Activated T-helper 2 cell treated with anti-CD3 and anti-CD28 coated beads, Interferon-gamma antibody, Interleukin-2, Interleukin-4, amounts not matched to agents 10 μg/mL and 5 μg/mL and 100 μg/mL, durations not matched to agents 14 hours and 24 hours and 36 hours (primary cell): ENCODE measurements around the gene KCNMB1. TPM values are rescaled to one million over a fixed set of nuclear protein-coding genes. Genes with fewer than 3 reads are reported as not detected.
A peak's percentile ranks its signal among the peaks of the same experiment; 100 is the strongest.

ENCODE experiments used
- DNase-seq: peaks from one replicate; pipeline ENCODE4 v3.0.0; 2021; ENCODE audit warnings: low spot score
- H3K27ac Mint-ChIP-seq: one replicate; pipeline ENCODE4 v1.8.0; 2021; ENCODE audit warnings: mixed read lengths
- H3K27me3 Mint-ChIP-seq: one replicate; pipeline ENCODE4 v1.8.0; 2021; ENCODE audit warnings: low read depth, mixed read lengths
- H3K36me3 Mint-ChIP-seq: one replicate; pipeline ENCODE4 v1.8.0; 2021; ENCODE audit warnings: low read depth, mixed read lengths
- H3K4me1 Mint-ChIP-seq: one replicate; pipeline ENCODE4 v1.8.0; 2021; ENCODE audit warnings: low read depth, mixed read lengths
- H3K4me3 Mint-ChIP-seq: one replicate; pipeline ENCODE4 v1.8.0; 2021; ENCODE audit warnings: low read depth, mild to moderate bottlenecking, moderate library complexity, mixed read lengths
- H3K9me3 Mint-ChIP-seq: one replicate; pipeline ENCODE4 v1.8.0; 2021; ENCODE audit warnings: mixed read lengths
- intact Hi-C: fragments of 100-400 bp; cut with micrococcal nuclease; formaldehyde crosslinking; loops from one replicate; pipeline ENCODE4 v1.15.1; 2023
- total RNA-seq: library from RNA; stranded (reverse); gene quantifications from 2 replicates; pipeline ENCODE4 v1.2.3, GENCODE V29; 2022

Gene KCNMB1
- total RNA-seq, 1 donor from 2014 or later, result not detected

GRCh38 chr5:170343177-170343576 is 46.0 kb downstream of the KCNMB1 start:
- no peaks in the 10 kb centered on the region for H3K36me3 Mint-ChIP-seq
- no peak overlapping the region for H3K4me3 Mint-ChIP-seq
- no peak for DNase-seq
- peaks cover 25% of the 10 kb centered on the region for H3K27me3 Mint-ChIP-seq
- H3K27ac Mint-ChIP-seq, result no peak overlapping the region
- H3K4me1 Mint-ChIP-seq, result peaks cover 12% of the 10 kb centered on the region
- H3K9me3 Mint-ChIP-seq, result no peaks in the 10 kb centered on the region
- intact Hi-C loops, result no loop called here

GRCh38 chr5:170342153-170342725 is 46.9 kb downstream of the KCNMB1 start:
- intact Hi-C loops, result no loop called here
- no peaks in the 10 kb centered on the region for H3K36me3 Mint-ChIP-seq
- H3K4me1 Mint-ChIP-seq, result peaks cover 21% of the 10 kb centered on the region
- no peak for DNase-seq
- H3K27me3 Mint-ChIP-seq, result peaks cover 17% of the 10 kb centered on the region
- no peaks in the 10 kb centered on the region for H3K9me3 Mint-ChIP-seq
- H3K4me3 Mint-ChIP-seq, result no peak overlapping the region
- no peak overlapping the region for H3K27ac Mint-ChIP-seq

- no peak for DNase-seq
- intact Hi-C loops, result no loop called here
- no peak overlapping the region for H3K27ac Mint-ChIP-seq
- H3K4me1 Mint-ChIP-seq, result peaks cover 26% of the 10 kb centered on the region
- no peak overlapping the region for H3K4me3 Mint-ChIP-seq
- H3K27me3 Mint-ChIP-seq, result peaks cover 12% of the 10 kb centered on the region
- H3K36me3 Mint-ChIP-seq, result no peaks in the 10 kb centered on the region
- H3K9me3 Mint-ChIP-seq, result no peaks in the 10 kb centered on the region
These were observed 47.6 kb downstream of the KCNMB1 start for GRCh38 chr5:170341545-170341944.

- H3K36me3 Mint-ChIP-seq, result no peaks in the 10 kb centered on the region
- H3K4me3 Mint-ChIP-seq, result no peak overlapping the region
- H3K27me3 Mint-ChIP-seq, result peaks cover 12% of the 10 kb centered on the region
- intact Hi-C loops, result loop anchor here (1.0 to 10.0 kb wide), 4 partner anchors 71 to 685 kb away; partner anchors contain the start of gene FOXI1
- DNase-seq, result no peak
- H3K4me1 Mint-ChIP-seq, result peaks cover 40% of the 10 kb centered on the region
- H3K27ac Mint-ChIP-seq, result no peak overlapping the region
- H3K9me3 Mint-ChIP-seq, result no peaks in the 10 kb centered on the region
These were observed 49.4 kb downstream of the KCNMB1 start for GRCh38 chr5:170339780-170340167.

GRCh38 chr5:170338933-170339779 is 50.0 kb downstream of the KCNMB1 start:
- DNase-seq, result peak; percentile 49
- H3K27me3 Mint-ChIP-seq, result peaks cover 10% of the 10 kb centered on the region
- H3K36me3 Mint-ChIP-seq, result no peaks in the 10 kb centered on the region
- no peak overlapping the region for H3K4me3 Mint-ChIP-seq
- H3K4me1 Mint-ChIP-seq, result peaks cover 46% of the 10 kb centered on the region
- no peaks in the 10 kb centered on the region for H3K9me3 Mint-ChIP-seq
- intact Hi-C loops, result loop anchor here (1.0 to 10.0 kb wide), 4 partner anchors 71 to 684 kb away; partner anchors contain the start of gene FOXI1
- H3K27ac Mint-ChIP-seq, result no peak overlapping the region

GRCh38 chr5:170338291-170338690 is 50.9 kb downstream of the KCNMB1 start:
- Mint-ChIP-seq H3K27ac (no peak overlapping the region), H3K27me3 (peaks cover 5% of the 10 kb centered on the region), H3K9me3 (no peaks in the 10 kb centered on the region), H3K4me1 (peaks cover 55% of the 10 kb centered on the region), H3K4me3 (no peak overlapping the region), H3K36me3 (no peaks in the 10 kb centered on the region)
- no peak for DNase-seq
- intact Hi-C loops, result loop anchor here (10.0 kb wide), 2 partner anchors 233 to 683 kb away; partner anchors contain the start of gene FOXI1

- Mint-ChIP-seq H3K36me3 (no peaks in the 10 kb centered on the region), H3K4me3 (no peak overlapping the region), H3K4me1 (peaks cover 66% of the 10 kb centered on the region), H3K9me3 (no peaks in the 10 kb centered on the region), H3K27ac (no peak overlapping the region), H3K27me3 (peaks cover 3% of the 10 kb centered on the region)
- intact Hi-C loops, result loop anchor here (10.0 kb wide), 2 partner anchors 232 to 682 kb away; partner anchors contain the start of gene FOXI1
- DNase-seq, result no peak
These were observed 52.0 kb downstream of the KCNMB1 start for GRCh38 chr5:170337045-170337733.

- H3K4me1 Mint-ChIP-seq, result peaks cover 70% of the 10 kb centered on the region
- intact Hi-C loops, result loop anchor here (10.0 kb wide), 2 partner anchors 231 to 681 kb away; partner anchors contain the start of gene FOXI1
These were observed 53.1 kb downstream of the KCNMB1 start for GRCh38 chr5:170336065-170336464.

GRCh38 chr5:170334626-170335025 is 54.5 kb downstream of the KCNMB1 start:
- Mint-ChIP-seq H3K4me3 (peak overlapping the region; percentile 81), H3K36me3 (no peaks in the 10 kb centered on the region)
- DNase-seq, result no peak

More at GRCh38 chr5:170336065-170336464, 53.1 kb downstream of the KCNMB1 start:
- no peaks in the 10 kb centered on the region for H3K36me3 Mint-ChIP-seq
- DNase-seq, result no peak
- peak overlapping the region; percentile 55 for H3K4me3 Mint-ChIP-seq
- peak overlapping the region; percentile 82 for H3K27ac Mint-ChIP-seq
- no peaks in the 10 kb centered on the region for H3K27me3 Mint-ChIP-seq
- no peaks in the 10 kb centered on the region for H3K9me3 Mint-ChIP-seq

GRCh38 chr5:170333161-170333910 is 55.8 kb downstream of the KCNMB1 start:
- DNase-seq, result peak; percentile 53
- no peaks in the 10 kb centered on the region for H3K9me3 Mint-ChIP-seq
- peaks cover 62% of the 10 kb centered on the region for H3K4me1 Mint-ChIP-seq
- H3K27me3 Mint-ChIP-seq, result no peaks in the 10 kb centered on the region
- H3K27ac Mint-ChIP-seq, result no peak overlapping the region
- H3K36me3 Mint-ChIP-seq, result no peaks in the 10 kb centered on the region
- intact Hi-C loops, result loop anchor here (1.0 to 10.0 kb wide), 5 partner anchors 59 to 679 kb away; partner anchors contain the start of gene FOXI1
- H3K4me3 Mint-ChIP-seq, result peak overlapping the region; percentile 81

More at GRCh38 chr5:170334626-170335025, 54.5 kb downstream of the KCNMB1 start:
- H3K9me3 Mint-ChIP-seq, result no peaks in the 10 kb centered on the region
- intact Hi-C loops, result loop anchor here (5.0 to 10.0 kb wide), 3 partner anchors 230 to 680 kb away; partner anchors contain the start of gene FOXI1
- peaks cover 70% of the 10 kb centered on the region for H3K4me1 Mint-ChIP-seq
- H3K27me3 Mint-ChIP-seq, result no peaks in the 10 kb centered on the region
- H3K27ac Mint-ChIP-seq, result no peak overlapping the region

GRCh38 chr5:170332058-170332457 is 57.1 kb downstream of the KCNMB1 start:
- H3K36me3 Mint-ChIP-seq, result no peaks in the 10 kb centered on the region
- intact Hi-C loops, result loop anchor here (5.0 to 10.0 kb wide), 3 partner anchors 227 to 677 kb away; partner anchors contain the start of gene FOXI1
- H3K27me3 Mint-ChIP-seq, result no peaks in the 10 kb centered on the region
- H3K4me3 Mint-ChIP-seq, result no peak overlapping the region
- no peaks in the 10 kb centered on the region for H3K9me3 Mint-ChIP-seq
- DNase-seq, result no peak
- peaks cover 51% of the 10 kb centered on the region for H3K4me1 Mint-ChIP-seq
- no peak overlapping the region for H3K27ac Mint-ChIP-seq
